Prostate gland (tissue), 2 donors: ENCODE data around the gene SOX15. TPM values are rescaled to one million over a fixed set of nuclear protein-coding genes. Genes with fewer than 3 reads are reported as not detected.

Experiments
- DNase-seq: peaks from one replicate; pipeline ENCODE4 v3.0.0-alpha.2; 2019; ENCODE audit warnings: low spot score
- H3K27ac ChIP-seq, 2 donors: fragments of 200-600 bp; sonication (generic); 2 replicates each; pipeline ENCODE4 v1.5.1; 2017 to 2019
- H3K27me3 ChIP-seq: fragments of 200-600 bp; sonication (generic); replicated peaks from 2 replicates; pipeline ENCODE4 v1.5.1; 2019; ENCODE audit not compliant: insufficient read depth
- H3K36me3 ChIP-seq, 2 donors: fragments of 200-600 bp; sonication (generic); 1 replicate in 1 of 2; 2 replicates in 1 of 2; pipeline versions ENCODE4 v1.5.1 to v1.8.1; 2017 to 2019
- H3K4me1 ChIP-seq: fragments of 200-600 bp; sonication (generic); replicated peaks from 2 replicates; pipeline ENCODE4 v1.5.1; 2019
- H3K4me3 ChIP-seq, 2 donors: fragments of 200-600 bp; sonication (generic); 2 replicates each; pipeline ENCODE4 v1.5.1; 2017 to 2019
- H3K9me3 ChIP-seq: fragments of 200-600 bp; sonication (generic); 2 replicates; pipeline ENCODE4 v1.5.1; 2017
- POLR2A ChIP-seq: fragments of 450-650 bp; IDR thresholded peaks from one replicate; pipeline ENCODE4 v1.6.1; 2016; ENCODE audit warnings: antibody characterized with exemption, mild to moderate bottlenecking
- POLR2AphosphoS5 ChIP-seq: sonication (generic); formaldehyde crosslinking; IDR thresholded peaks from one replicate; pipeline ENCODE4 v1.6.1; 2017; ENCODE audit warnings: antibody characterized with exemption
- WGBS: methylation state at CpG from one replicate; pipeline ENCODE4 v1.1.5; 2018; 5-methylcytosine and 5-hydroxymethylcytosine counted together
- intact Hi-C: fragments of 100-400 bp; cut with DNase I; formaldehyde crosslinking; loops from one replicate; pipeline ENCODE4 v1.14.2; 2022
- total RNA-seq, 2 donors: library from RNA; depleted of rRNA; stranded (reverse); fragments of >200 nt; gene quantifications; one replicate each; pipeline ENCODE4 v1.1.0, GENCODE V29; 2016
- TF ChIP-seq, protein P1 (sequence below), 4 experiments: fragments of 200-600 bp in 2 of 4; fragments of 450-650 bp in 2 of 4; sonication (generic) in 2 of 4; IDR thresholded peaks; 1 replicate in 3 of 4; 2 replicates in 1 of 4; pipeline ENCODE4 v1.5.1; 2016 to 2019; ENCODE audit warnings: antibody characterized with exemption in 4 of 4, mild to moderate bottlenecking in 2 of 4, moderate library complexity in 2 of 4

Gene SOX15
- total RNA-seq, 2 donors from 2014 or later, result 6.3 to 15.0 TPM

DNA sequence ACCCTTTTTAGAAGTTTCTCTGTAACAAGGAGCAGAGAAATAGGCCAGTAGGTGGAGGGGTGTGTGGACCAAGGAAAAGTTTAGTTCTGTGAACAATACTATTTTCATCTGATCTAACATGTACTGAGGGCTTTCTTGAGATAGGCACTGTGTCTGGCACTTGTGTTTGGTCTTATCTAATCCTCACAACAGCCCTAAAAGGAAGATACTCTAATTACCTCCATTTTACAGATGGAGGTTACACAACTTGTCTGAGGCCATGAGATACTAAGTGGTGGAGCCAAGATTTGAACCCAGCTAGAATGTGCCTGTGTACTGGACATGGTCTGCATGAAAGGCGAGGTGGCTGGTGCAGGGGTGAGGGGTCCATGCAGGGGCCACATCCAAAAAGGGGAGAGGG lies 36.5 kb downstream of the SOX15 start:
- H3K4me1 ChIP-seq, result peaks cover 15% of the 10 kb centered on the region
- no peaks in the 10 kb centered on the region for H3K36me3 ChIP-seq
- no peak overlapping the region for H3K4me3 ChIP-seq
- TF ChIP-seq POLR2AphosphoS5 (no peak), POLR2A (no peak)
- TF ChIP-seq, protein P1, sequence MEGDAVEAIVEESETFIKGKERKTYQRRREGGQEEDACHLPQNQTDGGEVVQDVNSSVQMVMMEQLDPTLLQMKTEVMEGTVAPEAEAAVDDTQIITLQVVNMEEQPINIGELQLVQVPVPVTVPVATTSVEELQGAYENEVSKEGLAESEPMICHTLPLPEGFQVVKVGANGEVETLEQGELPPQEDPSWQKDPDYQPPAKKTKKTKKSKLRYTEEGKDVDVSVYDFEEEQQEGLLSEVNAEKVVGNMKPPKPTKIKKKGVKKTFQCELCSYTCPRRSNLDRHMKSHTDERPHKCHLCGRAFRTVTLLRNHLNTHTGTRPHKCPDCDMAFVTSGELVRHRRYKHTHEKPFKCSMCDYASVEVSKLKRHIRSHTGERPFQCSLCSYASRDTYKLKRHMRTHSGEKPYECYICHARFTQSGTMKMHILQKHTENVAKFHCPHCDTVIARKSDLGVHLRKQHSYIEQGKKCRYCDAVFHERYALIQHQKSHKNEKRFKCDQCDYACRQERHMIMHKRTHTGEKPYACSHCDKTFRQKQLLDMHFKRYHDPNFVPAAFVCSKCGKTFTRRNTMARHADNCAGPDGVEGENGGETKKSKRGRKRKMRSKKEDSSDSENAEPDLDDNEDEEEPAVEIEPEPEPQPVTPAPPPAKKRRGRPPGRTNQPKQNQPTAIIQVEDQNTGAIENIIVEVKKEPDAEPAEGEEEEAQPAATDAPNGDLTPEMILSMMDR (IDR thresholded peaks at IDR 0.05), result no peak
- no peak for DNase-seq
- no peaks in the 10 kb centered on the region for H3K9me3 ChIP-seq
- intact Hi-C loops, result no loop called here
- H3K27ac ChIP-seq, result no peak overlapping the region
- H3K27me3 ChIP-seq, result no peaks in the 10 kb centered on the region
- 100% methylated on average over 1 of the region's 1 CpG for WGBS

DNA sequence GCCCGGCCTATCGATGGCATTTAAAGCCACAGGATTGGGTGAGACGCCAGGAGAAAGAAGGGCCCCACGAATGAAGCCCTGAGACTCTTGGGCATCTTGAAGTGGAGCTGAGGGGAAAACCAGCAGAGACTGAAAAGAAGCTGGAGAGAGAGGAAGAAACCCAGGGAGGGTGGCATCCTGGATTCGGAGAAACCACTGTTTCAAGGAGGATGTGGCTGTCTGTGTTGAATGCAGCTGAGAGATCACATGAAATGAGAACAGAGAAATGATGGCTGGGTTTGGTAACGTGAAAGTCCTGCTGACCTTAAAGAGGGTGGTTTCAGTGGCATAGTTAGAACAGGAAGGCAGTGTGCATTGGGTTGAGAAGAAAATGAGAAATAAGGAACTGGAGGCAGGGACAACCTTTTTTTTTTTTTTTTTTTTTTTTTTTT lies 37.3 kb downstream of the SOX15 start:
- intact Hi-C loops, result no loop called here

DNA sequence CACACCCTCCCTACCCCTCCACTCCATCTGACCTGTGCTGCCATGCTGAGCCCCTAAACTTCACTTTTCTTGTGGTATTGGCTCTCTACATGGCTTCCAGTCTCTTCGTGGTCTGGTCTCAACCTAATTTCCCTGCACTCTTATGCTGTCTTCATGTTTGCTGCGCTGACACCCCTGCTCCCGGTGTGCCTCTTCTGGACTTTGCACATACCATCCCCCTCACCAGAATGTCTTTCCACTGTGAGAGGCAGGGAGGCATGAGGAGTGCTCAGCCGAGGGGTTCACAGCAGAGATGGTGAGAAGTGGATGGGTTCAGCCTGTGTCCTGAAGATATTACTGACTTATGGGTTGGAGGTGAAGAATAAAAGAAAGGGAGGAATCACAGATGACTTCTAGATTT lies 38.5 kb downstream of the SOX15 start:
- H3K27ac ChIP-seq, result no peak overlapping the region
- no peaks in the 10 kb centered on the region for H3K27me3 ChIP-seq
- H3K4me3 ChIP-seq, result no peak overlapping the region
- intact Hi-C loops, result no loop called here
- 82% methylated on average over 4 of the region's 4 CpGs for WGBS
- no peaks in the 10 kb centered on the region for H3K36me3 ChIP-seq
- no peaks in the 10 kb centered on the region for H3K4me1 ChIP-seq
- no peak for DNase-seq
- H3K9me3 ChIP-seq, result no peaks in the 10 kb centered on the region
- TF ChIP-seq, protein P1 (IDR thresholded peaks at IDR 0.05), result no peak
- TF ChIP-seq POLR2AphosphoS5 (no peak), POLR2A (no peak)

More for the DNA sequence above, 37.3 kb downstream of the SOX15 start:
- H3K36me3 ChIP-seq, result no peaks in the 10 kb centered on the region
- no peak overlapping the region for H3K4me3 ChIP-seq
- TF ChIP-seq, protein P1 (IDR thresholded peaks at IDR 0.05), result no peak
- TF ChIP-seq POLR2A (no peak), POLR2AphosphoS5 (no peak)
- 83% methylated on average over 6 of the region's 6 CpGs for WGBS
- H3K4me1 ChIP-seq, result peaks cover 9% of the 10 kb centered on the region
- H3K27ac ChIP-seq, result no peak overlapping the region
- no peaks in the 10 kb centered on the region for H3K27me3 ChIP-seq
- no peaks in the 10 kb centered on the region for H3K9me3 ChIP-seq
- no peak for DNase-seq

DNA sequence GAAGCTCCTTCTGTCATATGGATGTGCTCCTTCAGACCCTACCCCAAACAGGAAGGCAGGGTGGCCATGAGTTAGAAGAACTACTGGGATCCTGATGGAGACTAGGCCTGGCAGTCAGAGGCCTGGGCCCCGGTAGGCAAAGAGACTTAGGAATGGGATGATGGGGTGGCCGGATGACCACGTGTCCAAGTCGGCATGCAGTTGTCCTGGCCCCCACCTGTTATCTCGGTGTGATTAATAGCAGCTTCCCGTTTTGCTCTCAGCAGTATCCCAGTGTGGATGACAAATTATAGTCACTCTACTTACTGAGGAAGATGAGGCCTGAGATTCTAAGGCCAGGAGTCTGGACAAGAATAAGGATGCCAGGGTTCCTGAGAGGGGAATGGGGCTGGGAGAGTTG lies 39.5 kb downstream of the SOX15 start:
- no peaks in the 10 kb centered on the region for H3K27me3 ChIP-seq
- intact Hi-C loops, result no loop called here
- H3K4me1 ChIP-seq, result no peaks in the 10 kb centered on the region
- DNase-seq, result no peak
- no peak for TF ChIP-seq POLR2A
- peak overlapping the region in 1 of 2 donors; percentile 91 for H3K27ac ChIP-seq
- H3K9me3 ChIP-seq, result no peaks in the 10 kb centered on the region
- H3K36me3 ChIP-seq, result no peaks in the 10 kb centered on the region
- H3K4me3 ChIP-seq, result no peak overlapping the region
- WGBS, result 62% methylated on average over 6 of the region's 6 CpGs

DNA sequence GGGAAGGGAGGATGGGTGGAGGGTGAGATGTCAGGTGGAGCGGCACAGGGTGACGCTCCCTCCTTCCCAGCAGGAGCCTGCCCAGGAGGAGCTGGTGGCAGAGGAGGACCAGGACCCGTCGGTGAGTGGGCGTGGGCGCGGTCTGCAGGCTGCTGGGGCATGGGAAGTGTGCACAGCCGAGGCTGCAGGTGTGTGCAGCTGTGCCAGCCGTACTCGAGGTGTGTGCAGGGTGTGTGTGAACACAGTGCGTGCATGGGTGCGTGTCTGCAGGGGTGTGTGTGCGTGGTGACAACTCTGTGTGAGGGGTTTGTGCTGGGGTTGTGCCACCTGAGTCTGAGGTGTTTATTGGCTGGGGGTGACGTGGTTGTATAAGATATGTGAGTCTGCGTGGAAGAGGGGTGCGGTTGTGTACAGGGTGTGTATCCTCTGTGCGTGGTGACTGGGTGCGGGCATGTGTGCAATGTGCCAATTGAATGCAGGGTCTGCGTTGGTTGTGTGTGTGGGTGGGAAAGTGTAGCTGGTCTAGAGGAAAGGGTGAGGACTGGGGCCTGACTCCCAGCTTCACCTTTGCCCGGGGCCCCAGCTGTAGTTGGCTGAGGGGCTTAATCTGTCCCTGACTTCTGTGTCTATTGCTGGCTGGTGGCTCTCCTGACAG lies 40.4 kb downstream of the SOX15 start:
- Histone ChIP-seq H3K27me3 (no peaks in the 10 kb centered on the region), H3K9me3 (no peaks in the 10 kb centered on the region), H3K36me3 (no peaks in the 10 kb centered on the region), H3K4me1 (no peaks in the 10 kb centered on the region), H3K27ac (peak overlapping the region; percentile 79 to 91), H3K4me3 (peak overlapping the region; percentile 55 to 64)
- TF ChIP-seq, protein P1 (IDR thresholded peaks at IDR 0.05), result peak in 2 of 4 experiments; percentile 1 to 4
- TF ChIP-seq POLR2A, result no peak
- no peak for DNase-seq
- intact Hi-C loops, result no loop called here
- 27% methylated on average over 20 of the region's 20 CpGs for WGBS
